Naive thymus-derived CD4-positive, alpha-beta T cell (primary cell): ENCODE measurements around the gene DOCK4. TPM values are rescaled to one million over a fixed set of nuclear protein-coding genes. Genes with fewer than 3 reads are reported as not detected.

ENCODE experiments used
- ATAC-seq: fragments of 150-1000 bp; cut with Tn5 transposase; 2 replicates; pipeline ENCODE4 v1.10.0; 2021; ENCODE audit warnings: mild to moderate bottlenecking, moderate library complexity
- CTCF ChIA-PET: fragments of 350-600 bp; sonication (Branson Sonifier 250); formaldehyde crosslinking; loops from one replicate; lab custom pipeline; 2021; ENCODE audit warnings: antibody characterized with exemption; lab: Charles Lee
- POLR2A ChIA-PET: fragments of 350-600 bp; sonication (Branson Sonifier 250); formaldehyde crosslinking; loops from one replicate; lab custom pipeline; 2021; ENCODE audit warnings: antibody characterized with exemption, inconsistent platforms; lab: Charles Lee
- DNase-seq, 9 donors: peaks; one replicate each; pipeline versions ENCODE4 v3.0.0 to v3.0.0-alpha.2; 2020 to 2022; ENCODE audit warnings: mixed read lengths in 1 of 9
- H3K27ac ChIP-seq: one replicate; pipeline ENCODE4 v1.7.0; 2013; ENCODE audit warnings: mild to moderate bottlenecking, low read depth, low read length, moderate library complexity
- H3K27me3 ChIP-seq, 2 donors: one replicate each; pipeline ENCODE4 v1.7.0; 2013; ENCODE audit warnings: low read length in 2 of 2, mild to moderate bottlenecking in 2 of 2, moderate library complexity in 2 of 2; ENCODE audit not compliant: control insufficient read depth in 2 of 2, insufficient read depth in 2 of 2
- H3K36me3 ChIP-seq, 3 experiments: 1 replicate in 2 of 3; 2 replicates in 1 of 3; pipeline ENCODE4 v1.7.0; 2013; ENCODE audit warnings: low read length in 3 of 3, mild to moderate bottlenecking in 3 of 3, moderate library complexity in 1 of 3; ENCODE audit not compliant: insufficient read depth in 3 of 3, control insufficient read depth in 2 of 3
- H3K4me1 ChIP-seq, 2 donors: one replicate each; pipeline ENCODE4 v1.7.0; 2013; ENCODE audit warnings: low read length in 2 of 2, mild to moderate bottlenecking in 2 of 2, moderate library complexity in 1 of 2; ENCODE audit not compliant: control insufficient read depth in 2 of 2, insufficient read depth in 2 of 2
- H3K4me3 ChIP-seq: 2 replicates; pipeline ENCODE4 v1.7.0; 2013; ENCODE audit warnings: mild to moderate bottlenecking, low read length
- H3K9me3 ChIP-seq, 3 experiments: 1 replicate in 2 of 3; 2 replicates in 1 of 3; pipeline ENCODE4 v1.7.0; 2013; ENCODE audit warnings: low read length in 3 of 3; ENCODE audit not compliant: control insufficient read depth in 2 of 3
- H3K27ac Mint-ChIP-seq, 9 donors: one replicate each; pipeline ENCODE4 v1.8.0; 2020 to 2022; ENCODE audit warnings: mixed read lengths in 9 of 9, mild to moderate bottlenecking in 8 of 9, moderate library complexity in 5 of 9, inconsistent platforms in 2 of 9
- H3K27me3 Mint-ChIP-seq, 5 donors: one replicate each; pipeline ENCODE4 v1.8.0; 2021 to 2022; ENCODE audit warnings: mixed read lengths in 5 of 5, mild to moderate bottlenecking in 1 of 5
- H3K36me3 Mint-ChIP-seq, 5 donors: one replicate each; pipeline ENCODE4 v1.8.0; 2020 to 2022; ENCODE audit warnings: mixed read lengths in 5 of 5, mild to moderate bottlenecking in 3 of 5, inconsistent platforms in 1 of 5
- H3K4me1 Mint-ChIP-seq, 7 donors: one replicate each; pipeline ENCODE4 v1.8.0; 2020 to 2022; ENCODE audit warnings: mixed read lengths in 7 of 7, mild to moderate bottlenecking in 3 of 7, inconsistent platforms in 1 of 7
- H3K4me3 Mint-ChIP-seq, 10 donors: one replicate each; pipeline ENCODE4 v1.8.0; 2020 to 2022; ENCODE audit warnings: mild to moderate bottlenecking in 10 of 10, mixed read lengths in 10 of 10, moderate library complexity in 6 of 10, inconsistent platforms in 2 of 10
- H3K9me3 Mint-ChIP-seq, 11 donors: one replicate each; pipeline ENCODE4 v1.8.0; 2020 to 2022; ENCODE audit warnings: mixed read lengths in 11 of 11, mild to moderate bottlenecking in 4 of 11, inconsistent platforms in 1 of 11, moderate library complexity in 1 of 11
- intact Hi-C, 2 donors: fragments of 100-400 bp; cut with micrococcal nuclease; formaldehyde crosslinking; loops; one replicate each; pipeline ENCODE4 v1.15.1; 2023
- polyA plus RNA-seq, 2 donors: library from polyadenylated mRNA; unstranded; fragments of 300-500 nt; fragmentation: Illumina TruSeq; gene quantifications; one replicate each; pipeline ENCODE4 v1.2.3, GENCODE V29; 2021
- total RNA-seq, 6 experiments: library from RNA in 5 of 6; stranded (reverse) in 5 of 6; gene quantifications; 1 replicate in 5 of 6; 2 replicates in 1 of 6; pipeline ENCODE4 v1.2.3 and lab custom pipeline; 2021 to 2026

Gene DOCK4
- total and polyA plus RNA-seq, 7 experiments from 2014 or later, result 0.16 to 3.1 (median 2.2) TPM; not detected in 1

- Mint-ChIP-seq H3K27me3 (peaks cover 0 to 5% (median 0%) of the 10 kb centered on the region in 5 donors), H3K27ac (no peak overlapping the region), H3K4me3 (no peak overlapping the region), H3K9me3 (no peaks in the 10 kb centered on the region), H3K36me3 (no peaks in the 10 kb centered on the region), H3K4me1 (no peaks in the 10 kb centered on the region)
- intact Hi-C loops, result no loop called here
- Histone ChIP-seq H3K27ac (no peak overlapping the region), H3K27me3 (no peaks in the 10 kb centered on the region), H3K36me3 (no peaks in the 10 kb centered on the region), H3K4me3 (no peak overlapping the region), H3K9me3 (no peaks in the 10 kb centered on the region), H3K4me1 (no peaks in the 10 kb centered on the region)
- DNase-seq (no peak), ATAC-seq (no peak)
- CTCF ChIA-PET, result no interaction called here
- POLR2A ChIA-PET, result no interaction called here
Measured at GRCh38 chr7:111866787-111867186, 339.4 kb downstream of the DOCK4 start.

GRCh38 chr7:111865430-111865829 lies 340.8 kb downstream of the DOCK4 start:
- CTCF ChIA-PET, result no interaction called here
- Mint-ChIP-seq H3K36me3 (no peaks in the 10 kb centered on the region), H3K4me3 (no peak overlapping the region), H3K27me3 (peaks cover 0 to 7% (median 3%) of the 10 kb centered on the region in 5 donors), H3K4me1 (peaks cover 0 to 4% (median 0%) of the 10 kb centered on the region in 7 donors), H3K27ac (no peak overlapping the region), H3K9me3 (no peaks in the 10 kb centered on the region)
- DNase-seq (no peak), ATAC-seq (no peak)
- no peaks in the 10 kb centered on the region for H3K9me3 ChIP-seq
- no peaks in the 10 kb centered on the region for H3K4me1 ChIP-seq
- POLR2A ChIA-PET, result no interaction called here
- no peak overlapping the region for H3K4me3 ChIP-seq
- H3K36me3 ChIP-seq, result no peaks in the 10 kb centered on the region
- H3K27ac ChIP-seq, result no peak overlapping the region
- intact Hi-C loops, result no loop called here
- no peaks in the 10 kb centered on the region for H3K27me3 ChIP-seq

- ChIA-PET POLR2A (no interaction called here), CTCF (no interaction called here)
- Mint-ChIP-seq H3K9me3 (no peaks in the 10 kb centered on the region), H3K27me3 (peaks cover 0 to 15% (median 4%) of the 10 kb centered on the region in 5 donors), H3K4me1 (peaks cover 0 to 9% (median 0%) of the 10 kb centered on the region in 7 donors), H3K36me3 (no peaks in the 10 kb centered on the region), H3K4me3 (no peak overlapping the region), H3K27ac (no peak overlapping the region)
- intact Hi-C loops, result no loop called here
- Histone ChIP-seq H3K36me3 (no peaks in the 10 kb centered on the region), H3K27me3 (no peaks in the 10 kb centered on the region), H3K27ac (no peak overlapping the region), H3K4me3 (no peak overlapping the region), H3K4me1 (no peaks in the 10 kb centered on the region), H3K9me3 (no peaks in the 10 kb centered on the region)
- DNase-seq, result no peak
- no peak for ATAC-seq
Measured at GRCh38 chr7:111864291-111864976, 341.8 kb downstream of the DOCK4 start.

- Mint-ChIP-seq H3K36me3 (no peaks in the 10 kb centered on the region), H3K4me3 (no peak overlapping the region), H3K27ac (no peak overlapping the region), H3K4me1 (peaks cover 0 to 9% (median 0%) of the 10 kb centered on the region in 7 donors), H3K27me3 (peaks cover 0 to 15% (median 4%) of the 10 kb centered on the region in 5 donors), H3K9me3 (no peaks in the 10 kb centered on the region)
- ChIA-PET POLR2A (no interaction called here), CTCF (no interaction called here)
- Histone ChIP-seq H3K27me3 (no peaks in the 10 kb centered on the region), H3K9me3 (no peaks in the 10 kb centered on the region), H3K4me3 (no peak overlapping the region), H3K27ac (no peak overlapping the region), H3K36me3 (no peaks in the 10 kb centered on the region), H3K4me1 (no peaks in the 10 kb centered on the region)
- intact Hi-C loops, result no loop called here
- ATAC-seq, result no peak
- DNase-seq, result no peak
Measured at GRCh38 chr7:111863269-111863668, 342.9 kb downstream of the DOCK4 start.

- CTCF ChIA-PET, result no interaction called here
- Mint-ChIP-seq H3K27me3 (peaks cover 0 to 14% (median 6%) of the 10 kb centered on the region in 5 donors), H3K4me1 (peaks cover 0 to 9% (median 0%) of the 10 kb centered on the region in 7 donors), H3K27ac (no peak overlapping the region), H3K9me3 (no peaks in the 10 kb centered on the region), H3K36me3 (no peaks in the 10 kb centered on the region), H3K4me3 (no peak overlapping the region)
- Histone ChIP-seq H3K4me1 (no peaks in the 10 kb centered on the region), H3K27me3 (no peaks in the 10 kb centered on the region), H3K36me3 (no peaks in the 10 kb centered on the region), H3K9me3 (no peaks in the 10 kb centered on the region), H3K27ac (no peak overlapping the region), H3K4me3 (no peak overlapping the region)
- intact Hi-C loops, result no loop called here
- POLR2A ChIA-PET, result no interaction called here
- DNase-seq, result peak in 1 of 9 donors; percentile 0
- no peak for ATAC-seq
Measured at GRCh38 chr7:111860248-111860647, 346.0 kb downstream of the DOCK4 start.

- Mint-ChIP-seq H3K4me3 (no peak overlapping the region), H3K4me1 (peaks cover 0 to 9% (median 0%) of the 10 kb centered on the region in 7 donors), H3K9me3 (no peaks in the 10 kb centered on the region), H3K36me3 (no peaks in the 10 kb centered on the region), H3K27ac (no peak overlapping the region), H3K27me3 (peaks cover 0 to 27% (median 5%) of the 10 kb centered on the region in 5 donors)
- H3K9me3 ChIP-seq, result no peaks in the 10 kb centered on the region
- H3K27me3 ChIP-seq, result no peaks in the 10 kb centered on the region
- H3K27ac ChIP-seq, result no peak overlapping the region
- DNase-seq (no peak), ATAC-seq (no peak)
- H3K4me3 ChIP-seq, result no peak overlapping the region
- H3K36me3 ChIP-seq, result no peaks in the 10 kb centered on the region
- intact Hi-C loops, result loop anchor here in 1 of 2 donors (5.0 kb wide), 1 partner anchor 116 kb away; no protein-coding TSS in a partner anchor
- CTCF ChIA-PET, result no interaction called here
- H3K4me1 ChIP-seq, result no peaks in the 10 kb centered on the region
- POLR2A ChIA-PET, result no interaction called here
Measured at GRCh38 chr7:111858331-111858730, 347.9 kb downstream of the DOCK4 start.

GRCh38 chr7:111855842-111856227 lies 350.4 kb downstream of the DOCK4 start:
- Mint-ChIP-seq H3K27me3 (peaks cover 3 to 25% (median 4%) of the 10 kb centered on the region in 5 donors), H3K36me3 (no peaks in the 10 kb centered on the region), H3K9me3 (peaks cover 0 to under 1% (median 0%) of the 10 kb centered on the region in 11 donors), H3K27ac (no peak overlapping the region), H3K4me3 (no peak overlapping the region), H3K4me1 (peaks cover 0 to 9% (median 0%) of the 10 kb centered on the region in 7 donors)
- ChIA-PET CTCF (no interaction called here), POLR2A (no interaction called here)
- DNase-seq, result no peak
- Histone ChIP-seq H3K4me3 (no peak overlapping the region), H3K27ac (no peak overlapping the region), H3K36me3 (no peaks in the 10 kb centered on the region), H3K9me3 (no peaks in the 10 kb centered on the region), H3K4me1 (no peaks in the 10 kb centered on the region), H3K27me3 (no peaks in the 10 kb centered on the region)
- intact Hi-C loops, result loop anchor here in 1 of 2 donors (5.0 kb wide), 1 partner anchor 114 kb away; no protein-coding TSS in a partner anchor
- ATAC-seq, result no peak
